GM21367 (cell line): ENCODE data around the gene NAPSA.
"Not testable (repeated sequence)": the region's sequence is repeated elsewhere in the genome, so short reads cannot be mapped to it uniquely, and the experiment has no call there.

ENCODE experiments used
- ATAC-seq: cut with Tn5 transposase; IDR thresholded peaks from one replicate; pipeline ENCODE4 v1.9.1; 2021; ENCODE audit not compliant: unreplicated experiment

NAPSA gene

DNA sequence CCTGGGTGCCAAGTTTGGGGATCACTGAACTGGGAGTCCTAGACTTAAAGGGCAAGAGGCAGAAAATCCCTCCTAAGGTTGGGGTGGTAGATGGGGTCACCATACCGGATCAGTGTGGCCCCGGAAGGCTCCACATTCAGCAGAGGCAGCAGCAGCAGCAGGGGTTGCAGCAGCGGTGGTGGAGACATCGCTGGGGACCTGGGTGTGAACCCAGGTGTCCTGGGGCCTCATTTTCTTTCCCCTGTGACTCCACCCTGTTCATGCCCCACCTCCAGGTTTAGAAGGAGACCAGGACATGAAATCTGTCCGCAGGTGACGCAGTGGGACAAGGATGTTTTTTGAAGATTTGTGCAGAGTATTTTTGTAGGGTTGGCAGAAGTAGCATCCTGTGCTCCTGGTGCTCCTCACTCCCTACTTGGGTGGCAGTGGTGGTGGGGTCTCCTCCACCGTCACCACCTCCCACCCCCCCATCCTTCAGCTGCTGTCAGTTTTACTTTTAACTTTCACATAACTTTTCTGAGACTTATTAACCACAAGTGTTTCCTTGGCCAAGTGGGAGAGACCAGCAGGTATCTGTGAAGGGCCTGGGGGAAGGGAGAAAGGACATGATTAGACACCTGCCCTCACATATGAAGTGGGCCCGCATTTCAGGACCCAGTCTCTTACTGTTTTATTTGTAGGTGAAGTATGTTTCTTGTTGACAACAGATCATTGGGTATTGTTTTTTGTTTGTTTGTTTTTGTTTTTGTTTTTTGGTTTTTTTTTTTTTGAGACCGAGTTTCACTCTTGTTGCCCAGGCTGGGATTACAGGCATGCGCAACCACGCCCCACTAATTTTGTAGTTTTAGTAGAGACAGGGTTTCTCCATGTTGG is at the start of gene NAPSA:
TSS of gene NAPSA (minus strand) at position 206 of the 873 bp plus-strand sequence. CDS start at position 188, 18 bp downstream.
- ATAC-seq, result no peak

DNA sequence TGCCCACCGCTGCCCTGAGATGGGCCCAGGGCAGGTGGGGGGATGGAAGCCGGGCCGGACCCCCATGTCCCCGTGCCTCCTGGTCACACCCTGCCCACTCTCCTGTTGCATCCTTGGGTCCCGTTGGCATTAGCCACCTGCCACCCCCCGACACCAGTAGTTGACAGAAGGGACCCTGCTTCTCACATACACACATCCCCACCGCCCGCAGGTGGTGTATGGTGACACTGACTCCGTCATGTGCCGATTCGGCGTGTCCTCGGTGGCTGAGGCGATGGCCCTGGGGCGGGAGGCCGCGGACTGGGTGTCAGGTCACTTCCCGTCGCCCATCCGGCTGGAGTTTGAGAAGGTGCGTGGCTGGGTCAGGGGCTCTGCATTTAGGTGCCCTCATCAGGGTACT is 48.1 kb upstream of the NAPSA start:
- no peak for ATAC-seq

- no peak for ATAC-seq
Measured at GRCh38 chr19:50413096-50413495, 47.7 kb upstream of the NAPSA start.

GRCh38 chr19:50412419-50412818 is 47.0 kb upstream of the NAPSA start:
- no peak for ATAC-seq

GRCh38 chr19:50410109-50410508 is 44.7 kb upstream of the NAPSA start:
- no peak for ATAC-seq

GRCh38 chr19:50409347-50409746 is 43.9 kb upstream of the NAPSA start:
- ATAC-seq, result no peak

- ATAC-seq, result no peak
Measured at GRCh38 chr19:50406829-50407228, 41.4 kb upstream of the NAPSA start.

GRCh38 chr19:50406156-50406820 is 40.8 kb upstream of the NAPSA start:
- no peak for ATAC-seq

- no peak for ATAC-seq
Measured at GRCh38 chr19:50402544-50403301, 37.3 kb upstream of the NAPSA start.

DNA sequence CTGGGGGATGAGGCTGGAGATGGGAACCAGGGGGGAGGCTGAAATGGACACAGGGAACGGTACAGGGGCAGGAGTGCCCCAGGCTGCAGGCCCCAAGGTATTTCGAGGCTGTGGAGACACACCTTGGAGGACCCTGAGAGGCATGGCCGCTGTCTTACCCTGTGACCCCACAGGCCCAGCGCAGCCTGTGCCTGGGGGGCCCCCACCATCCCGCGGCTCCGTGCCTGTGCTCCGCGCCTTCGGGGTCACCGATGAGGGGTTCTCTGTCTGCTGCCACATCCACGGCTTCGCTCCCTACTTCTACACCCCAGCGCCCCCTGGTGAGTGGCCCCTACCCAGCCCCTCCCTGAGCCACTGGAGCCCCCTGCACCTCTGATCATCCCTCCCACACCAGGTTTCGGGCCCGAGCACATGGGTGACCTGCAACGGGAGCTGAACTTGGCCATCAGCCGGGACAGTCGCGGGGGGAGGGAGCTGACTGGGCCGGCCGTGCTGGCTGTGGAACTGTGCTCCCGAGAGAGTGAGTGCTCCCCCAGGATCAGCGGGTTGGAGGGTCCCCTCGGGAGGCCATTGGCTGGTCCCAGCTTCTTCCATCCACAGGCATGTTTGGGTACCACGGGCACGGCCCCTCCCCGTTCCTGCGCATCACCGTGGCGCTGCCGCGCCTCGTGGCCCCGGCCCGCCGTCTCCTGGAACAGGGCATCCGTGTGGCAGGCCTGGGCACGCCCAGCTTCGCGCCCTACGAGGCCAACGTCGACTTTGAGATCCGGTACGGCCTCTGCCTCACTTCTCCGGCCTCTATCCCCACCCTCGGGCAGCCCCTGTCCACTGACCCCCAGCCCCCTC is 36.4 kb upstream of the NAPSA start:
- no peak for ATAC-seq

- ATAC-seq, result no peak
Measured at GRCh38 chr19:50399368-50399745, 33.9 kb upstream of the NAPSA start.

GRCh38 chr19:50398675-50399367 is 33.4 kb upstream of the NAPSA start:
- ATAC-seq, result no peak

DNA sequence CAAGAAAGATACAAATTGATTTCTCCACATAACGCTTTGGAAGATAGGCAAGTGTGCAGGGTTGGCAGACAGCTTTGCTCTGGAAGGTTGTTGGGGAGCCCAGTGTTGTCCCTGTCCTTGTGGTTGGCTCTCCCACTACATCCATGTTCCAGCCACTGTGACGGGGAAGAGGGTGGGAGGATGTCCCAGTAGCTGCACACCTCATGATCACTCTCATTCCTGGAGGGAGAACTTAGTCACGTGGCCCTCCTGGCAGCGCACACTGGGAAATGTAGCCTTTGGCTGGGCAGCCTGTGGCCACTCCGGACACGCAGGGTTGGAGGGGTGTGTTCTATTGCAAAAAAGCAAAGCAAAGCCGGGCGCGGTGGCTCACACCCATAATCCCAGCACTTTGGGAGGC is 28.6 kb upstream of the NAPSA start:
- ATAC-seq, result no peak

DNA sequence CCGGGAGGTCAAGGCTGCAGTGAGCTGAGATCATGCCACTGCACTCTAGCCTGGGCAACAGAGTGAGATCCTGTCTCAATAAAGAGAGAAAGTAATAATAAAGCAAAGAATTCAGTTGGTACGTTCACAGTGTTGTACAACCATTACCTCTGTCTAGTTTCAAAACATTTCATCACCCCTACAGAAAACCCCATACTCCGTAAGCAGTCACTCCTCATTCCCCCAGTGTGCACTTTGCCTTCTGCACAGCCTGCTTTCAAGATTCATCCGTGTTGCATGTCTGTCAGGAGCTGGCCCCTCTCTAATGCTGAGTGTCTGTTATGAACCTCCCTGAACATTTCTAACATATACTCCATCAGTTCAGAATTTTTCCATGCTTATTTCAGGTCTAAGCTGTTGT is 28.1 kb upstream of the NAPSA start:
- no peak for ATAC-seq

DNA sequence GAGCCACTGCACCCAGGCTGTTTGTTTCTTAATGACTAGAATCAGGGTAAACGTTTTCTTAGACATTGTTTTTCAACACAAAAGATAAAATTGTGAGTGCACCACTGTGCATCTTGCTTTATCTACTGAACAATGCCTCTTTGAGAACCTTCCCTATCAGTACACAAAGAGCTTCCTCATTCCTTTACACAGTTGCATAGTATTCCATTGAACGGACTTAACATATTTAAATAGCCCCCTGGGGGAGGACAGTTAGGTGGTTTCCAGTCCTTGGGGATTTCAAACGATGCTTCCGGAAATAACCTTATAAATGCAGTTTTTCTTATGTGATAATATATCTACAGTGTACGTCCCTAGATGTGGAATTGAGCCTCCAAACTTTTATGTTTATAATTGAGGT is 27.3 kb upstream of the NAPSA start:
- no peak for ATAC-seq

- not testable (repeated sequence) for ATAC-seq
Measured at GRCh38 chr19:50390952-50391351, 25.5 kb upstream of the NAPSA start.

DNA sequence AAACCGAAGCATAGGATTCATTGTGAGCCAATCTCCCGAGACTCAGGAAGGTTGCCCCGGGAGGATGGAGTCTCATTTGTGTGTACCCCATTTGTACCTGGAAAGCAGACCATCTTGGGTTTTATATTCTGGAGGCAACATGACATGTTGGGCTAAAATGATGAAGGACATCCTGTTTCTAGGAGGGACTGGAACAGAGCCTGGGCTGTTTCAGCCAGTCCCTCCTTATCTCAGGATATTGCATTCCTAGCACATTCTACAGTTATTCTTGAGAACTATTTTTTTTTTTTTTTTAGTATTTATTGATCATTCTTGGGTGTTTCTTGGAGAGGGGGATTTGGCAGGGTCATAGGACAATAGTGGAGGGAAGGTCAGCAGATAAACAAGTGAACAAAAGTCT is 24.9 kb upstream of the NAPSA start:
- not testable (repeated sequence) for ATAC-seq

DNA sequence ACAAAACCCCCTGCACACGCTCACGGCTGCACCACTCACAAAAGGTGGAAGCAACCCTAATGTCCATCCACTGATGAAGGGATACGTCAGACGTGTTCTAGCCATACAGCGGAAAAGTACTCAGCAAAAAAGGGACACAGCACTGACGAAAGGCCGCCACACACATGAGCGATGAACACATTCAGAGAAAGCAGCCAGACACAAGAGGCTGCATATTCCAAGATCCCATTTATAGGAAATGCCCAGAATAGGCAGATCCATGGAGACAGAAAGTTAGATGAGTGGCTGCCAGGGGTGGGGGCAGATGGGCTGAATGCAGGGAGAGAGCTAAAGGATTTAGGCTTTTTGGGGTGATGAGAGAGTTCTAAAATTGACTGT is 22.4 kb upstream of the NAPSA start:
- ATAC-seq, result no peak

- ATAC-seq, result no peak
Measured at GRCh38 chr19:50387176-50387867, 21.9 kb upstream of the NAPSA start.
